AG04450 (cell line): ENCODE results near the gene RASA2. TPM values are rescaled to one million over a fixed set of nuclear protein-coding genes. Genes with fewer than 3 reads are reported as not detected.
A peak's percentile ranks its signal among the peaks of the same experiment; 100 is the strongest.

ENCODE experiments used
- CTCF ChIA-PET: fragments of 300-600, 350-600 bp; formaldehyde crosslinking; extraction: SDS; loops from one replicate; lab custom pipeline; 2022; ENCODE audit warnings: antibody characterized with exemption, inconsistent platforms; lab: Charles Lee
- POLR2A ChIA-PET: fragments of 350-600 bp; formaldehyde crosslinking; extraction: SDS; loops from one replicate; lab custom pipeline; 2021; ENCODE audit warnings: antibody characterized with exemption, inconsistent platforms; lab: Yijun Ruan, JAX
- DNase-seq: peaks from one replicate; pipeline ENCODE4 v3.0.0-alpha.2; 2011; ENCODE audit warnings: low read depth, low spot score
- H3K27ac ChIP-seq: one replicate; pipeline ENCODE4 v1.5.1; 2012; ENCODE audit warnings: low read depth, low read length, control low read depth
- H3K27me3 ChIP-seq: one replicate; pipeline ENCODE4 v1.6.0; 2012; ENCODE audit warnings: low read length; ENCODE audit not compliant: control insufficient read depth, insufficient read depth
- H3K4me3 ChIP-seq: 2 replicates; pipeline ENCODE4 v1.5.1; 2011; ENCODE audit warnings: mild to moderate bottlenecking, low read depth, low read length, control low read depth
- H3K9me3 ChIP-seq: 2 replicates; pipeline ENCODE4 v1.5.1; 2012; ENCODE audit warnings: low read length; ENCODE audit not compliant: control insufficient read depth, insufficient read depth
- polyA plus RNA-seq: library from polyadenylated mRNA; depleted of rRNA; stranded (reverse); fragments of >200 nt; gene quantifications from 2 replicates; pipeline ENCODE4 v1.2.3, GENCODE V29; 2011
- TF ChIP-seq, protein P1 (sequence below): IDR thresholded peaks from 2 replicates; pipeline ENCODE4 v1.5.1; 2011; ENCODE audit warnings: low read depth, low read length, control low read depth, inconsistent platforms

The RASA2 gene
- polyA plus RNA-seq, 1 experiment = 11.6 TPM

DNA sequence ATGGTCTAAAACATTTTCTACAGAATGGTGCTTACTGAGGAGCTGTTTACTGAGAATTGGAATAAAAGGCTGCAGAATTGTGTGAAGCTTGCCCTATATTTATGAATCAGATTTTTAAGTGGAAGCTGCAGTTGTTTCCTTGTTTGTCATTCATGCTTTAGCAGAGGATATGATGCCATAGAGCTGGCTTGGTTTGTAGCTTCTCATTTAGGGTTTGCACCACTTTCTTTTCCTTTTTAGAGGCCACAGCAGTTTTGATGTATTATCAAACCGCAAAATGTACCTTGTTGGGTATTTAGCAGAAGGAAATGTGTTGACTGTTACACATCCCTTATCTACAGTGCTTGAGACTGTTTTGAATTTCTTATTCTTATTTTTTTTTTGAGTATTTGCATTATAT lies 66.2 kb downstream of the RASA2 start:
- TF ChIP-seq, protein P1, sequence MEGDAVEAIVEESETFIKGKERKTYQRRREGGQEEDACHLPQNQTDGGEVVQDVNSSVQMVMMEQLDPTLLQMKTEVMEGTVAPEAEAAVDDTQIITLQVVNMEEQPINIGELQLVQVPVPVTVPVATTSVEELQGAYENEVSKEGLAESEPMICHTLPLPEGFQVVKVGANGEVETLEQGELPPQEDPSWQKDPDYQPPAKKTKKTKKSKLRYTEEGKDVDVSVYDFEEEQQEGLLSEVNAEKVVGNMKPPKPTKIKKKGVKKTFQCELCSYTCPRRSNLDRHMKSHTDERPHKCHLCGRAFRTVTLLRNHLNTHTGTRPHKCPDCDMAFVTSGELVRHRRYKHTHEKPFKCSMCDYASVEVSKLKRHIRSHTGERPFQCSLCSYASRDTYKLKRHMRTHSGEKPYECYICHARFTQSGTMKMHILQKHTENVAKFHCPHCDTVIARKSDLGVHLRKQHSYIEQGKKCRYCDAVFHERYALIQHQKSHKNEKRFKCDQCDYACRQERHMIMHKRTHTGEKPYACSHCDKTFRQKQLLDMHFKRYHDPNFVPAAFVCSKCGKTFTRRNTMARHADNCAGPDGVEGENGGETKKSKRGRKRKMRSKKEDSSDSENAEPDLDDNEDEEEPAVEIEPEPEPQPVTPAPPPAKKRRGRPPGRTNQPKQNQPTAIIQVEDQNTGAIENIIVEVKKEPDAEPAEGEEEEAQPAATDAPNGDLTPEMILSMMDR = no peak
- H3K4me3 ChIP-seq = no peak overlapping the region
- no peak for DNase-seq
- H3K27me3 ChIP-seq = no peaks in the 10 kb centered on the region
- ChIA-PET CTCF (interaction anchor here (1.0 to 4.2 kb wide), 2 partner anchors 8 to 93 kb away, joined by 3 to 32 read pairs; no protein-coding TSS in a partner anchor), POLR2A (no interaction called here)
- H3K9me3 ChIP-seq = peaks cover 2% of the 10 kb centered on the region; the same call in 1 of the 2 replicates
- no peak overlapping the region for H3K27ac ChIP-seq

DNA sequence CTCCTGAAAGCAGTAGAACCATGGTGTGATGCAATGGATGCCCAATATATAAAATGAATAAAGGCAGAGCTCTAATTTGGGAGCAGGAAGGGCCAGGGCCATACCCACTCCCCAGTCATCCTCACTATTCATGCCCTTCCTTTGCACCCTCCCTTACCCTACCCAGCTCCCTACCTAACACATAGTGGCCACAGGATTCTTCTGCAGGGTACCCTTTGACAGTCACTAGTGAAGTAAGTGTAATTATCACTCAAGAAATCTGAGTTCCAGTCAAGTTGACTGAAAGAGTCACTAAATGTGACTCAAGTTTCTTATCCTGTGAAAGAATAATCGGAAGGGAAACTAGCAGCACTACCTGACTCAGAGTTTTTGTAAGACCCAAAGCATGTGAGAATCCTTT lies 69.2 kb downstream of the RASA2 start:
- Histone ChIP-seq H3K4me3 (no peak overlapping the region), H3K27ac (no peak overlapping the region), H3K9me3 (no peaks in the 10 kb centered on the region), H3K27me3 (no peaks in the 10 kb centered on the region)
- TF ChIP-seq, protein P1 = no peak
- ChIA-PET CTCF (interaction anchor here (0.9 to 4.2 kb wide), 2 partner anchors 96 to 196 kb away, joined by 3 to 32 read pairs; no protein-coding TSS in a partner anchor), POLR2A (no interaction called here)
- no peak for DNase-seq

GRCh38 chr3:141557961-141558706 lies 71.3 kb downstream of the RASA2 start:
- TF ChIP-seq, protein P1 = no peak
- DNase-seq = no peak
- H3K27me3 ChIP-seq = no peaks in the 10 kb centered on the region
- no peaks in the 10 kb centered on the region for H3K9me3 ChIP-seq
- ChIA-PET POLR2A (no interaction called here), CTCF (interaction anchor here (0.9 to 7.5 kb wide), 9 partner anchors 93 to 355 kb away, joined by 3 to 172 read pairs (median 4); partner anchors contain the start of gene PXYLP1)
- no peak overlapping the region for H3K27ac ChIP-seq
- no peak overlapping the region for H3K4me3 ChIP-seq

- ChIA-PET CTCF (interaction anchor here (0.6 to 7.5 kb wide), 32 partner anchors 8 to 353 kb away, joined by 3 to 172 read pairs (median 4); partner anchors contain the start of gene PXYLP1), POLR2A (no interaction called here)
- no peak overlapping the region for H3K27ac ChIP-seq
- peak; percentile 53 for DNase-seq
- H3K4me3 ChIP-seq = no peak overlapping the region
- TF ChIP-seq, protein P1 = peak; percentile 100
- no peaks in the 10 kb centered on the region for H3K9me3 ChIP-seq
- H3K27me3 ChIP-seq = no peaks in the 10 kb centered on the region
These were observed 74.7 kb downstream of the RASA2 start for GRCh38 chr3:141561426-141562034.

DNA sequence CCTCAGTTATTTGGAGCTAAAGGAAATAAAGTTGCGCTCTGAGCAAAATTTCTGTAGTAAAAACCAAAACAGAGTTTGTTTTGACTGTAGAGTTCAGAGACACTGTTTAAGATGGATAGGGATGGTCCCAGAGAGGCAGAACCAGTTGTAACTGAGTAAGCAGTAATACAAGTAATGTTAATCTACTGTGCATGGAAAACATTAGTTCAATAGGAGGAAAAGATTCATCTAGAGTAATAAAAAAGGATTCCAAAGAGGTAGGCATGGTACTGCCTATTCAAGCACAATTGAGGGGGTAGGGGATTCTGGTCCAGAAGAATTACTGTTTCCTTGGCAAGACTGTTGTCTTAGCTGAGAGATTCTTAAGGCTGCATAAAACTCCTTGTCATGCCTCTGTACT lies 77.4 kb downstream of the RASA2 start:
- no peak for DNase-seq
- Histone ChIP-seq H3K27ac (no peak overlapping the region), H3K9me3 (no peaks in the 10 kb centered on the region), H3K4me3 (no peak overlapping the region), H3K27me3 (no peaks in the 10 kb centered on the region)
- POLR2A ChIA-PET = no interaction called here
- TF ChIP-seq, protein P1 = no peak
- CTCF ChIA-PET = interaction anchor here (1.2 to 7.5 kb wide), 2 partner anchors 105 to 128 kb away, joined by 3 to 172 read pairs; no protein-coding TSS in a partner anchor
